A549 (cell line): ENCODE measurements around the gene PPME1. TPM values are rescaled to one million over a fixed set of nuclear protein-coding genes. Genes with fewer than 3 reads are reported as not detected.

Source experiments
- ATAC-seq, 2 experiments: fragments of 200-7000 bp in 1 of 2; fragments of >200 bp in 1 of 2; cut with Nextera tagmentation in 1 of 2; cut with Tn5 transposase in 1 of 2; 3 replicates each; pipeline versions ENCODE4 v1.8.0 to v1.9.1; 2018 to 2020; ENCODE audit warnings: mild to moderate bottlenecking in 1 of 2, moderate library complexity in 1 of 2
- CTCF ChIA-PET: fragments of 300-600 bp; sonication (Branson Sonifier 250); formaldehyde crosslinking; extraction: SDS; loops from one replicate; lab custom pipeline; 2021; ENCODE audit warnings: antibody characterized with exemption, inconsistent platforms; lab: Yijun Ruan, JAX
- POLR2A ChIA-PET: fragments of 350-600 bp; formaldehyde crosslinking; extraction: SDS; loops from one replicate; lab custom pipeline; 2021; ENCODE audit warnings: antibody characterized with exemption, inconsistent platforms; lab: Yijun Ruan, JAX
- DNase-seq, 2 experiments: peaks; one replicate each; pipeline versions ENCODE4 v3.0.0 to v3.0.0-alpha.2; 2011 to 2016; ENCODE audit warnings: low read depth in 1 of 2, low spot score in 1 of 2
- FAIRE-seq: peaks from 2 replicates; lab custom pipeline; 2011; peaks lifted over from hg19 to GRCh38; lab: Jason Lieb, UNC
- H3K27ac ChIP-seq, 2 experiments: fragments of >200 bp; sonication (Bioruptor Twin); formaldehyde crosslinking; 3 replicates each; pipeline ENCODE4 v1.5.1; 2016 to 2017
- H3K4me1 ChIP-seq: fragments of >200 bp; sonication (Bioruptor Twin); formaldehyde crosslinking; 3 replicates; pipeline ENCODE4 v1.6.1; 2016
- H3K4me2 ChIP-seq: fragments of >200 bp; sonication (Bioruptor Twin); formaldehyde crosslinking; 3 replicates; pipeline ENCODE4 v1.6.1; 2016
- H3K4me3 ChIP-seq: fragments of >200 bp; sonication (Bioruptor Twin); formaldehyde crosslinking; 3 replicates; pipeline ENCODE4 v1.5.1; 2016
- H3K9me3 ChIP-seq: fragments of >200 bp; sonication (Bioruptor Twin); formaldehyde crosslinking; 3 replicates; pipeline ENCODE4 v1.6.1; 2016
- CEBPB ChIP-seq, 2 experiments: fragments of >200 bp in 1 of 2; sonication (Bioruptor Twin) in 1 of 2; formaldehyde crosslinking in 1 of 2; IDR thresholded peaks; 2 replicates each; pipeline ENCODE4 v1.6.1; 2012 to 2016
- CHD2 ChIP-seq: fragments of 150-350 bp; IDR thresholded peaks from 2 replicates; pipeline ENCODE4 v1.6.1; 2014; ENCODE audit warnings: low read length; ENCODE audit not compliant: partially characterized antibody
- HMGXB4 ChIP-seq: fragments of 250-450 bp; sonication (Bioruptor Pico); IDR thresholded peaks from 2 replicates; pipeline ENCODE4 v1.5.0; 2021; ENCODE audit warnings: mild to moderate bottlenecking, moderate library complexity, borderline replicate concordance
- JUNB ChIP-seq: fragments of >200 bp; sonication (Bioruptor Twin); formaldehyde crosslinking; IDR thresholded peaks from 2 replicates; pipeline ENCODE4 v1.6.1; 2016
- KDM5A ChIP-seq: fragments of 200-600 bp; sonication (generic); IDR thresholded peaks from 2 replicates; pipeline ENCODE4 v1.6.1; 2016; ENCODE audit warnings: antibody characterized with exemption, mild to moderate bottlenecking
- MAFK ChIP-seq: fragments of 450-650 bp; IDR thresholded peaks from 2 replicates; pipeline ENCODE4 v1.6.1; 2014; ENCODE audit not compliant: partially characterized antibody
- MAZ ChIP-seq: fragments of 150-350 bp; IDR thresholded peaks from 2 replicates; pipeline ENCODE4 v1.6.1; 2014; ENCODE audit warnings: antibody characterized with exemption, low read depth, low read length, borderline replicate concordance
- MYC ChIP-seq: IDR thresholded peaks from 2 replicates; pipeline ENCODE4 v1.6.1; 2012; ENCODE audit warnings: mild to moderate bottlenecking, inconsistent platforms, low read length, improper control_type of control experiment, borderline replicate concordance
- NFE2L2 ChIP-seq: fragments of 150-350 bp; conservative IDR thresholded peaks from 2 replicates; pipeline ENCODE4 v1.6.1; 2014; ENCODE audit warnings: low read length
- PBX3 ChIP-seq: IDR thresholded peaks from 2 replicates; pipeline ENCODE4 v1.6.1; 2012
- RNF2 ChIP-seq: fragments of 200-600 bp; sonication (generic); IDR thresholded peaks from 2 replicates; pipeline ENCODE4 v1.6.1; 2016; ENCODE audit warnings: low read depth, mild to moderate bottlenecking, antibody characterized with exemption, moderate library complexity, borderline replicate concordance
- SREBF2 ChIP-seq: fragments of 450-650 bp; IDR thresholded peaks from 2 replicates; pipeline ENCODE4 v1.6.1; 2014; ENCODE audit warnings: mild to moderate bottlenecking, moderate library complexity
- ZFP36 ChIP-seq: fragments of 450-650 bp; IDR thresholded peaks from 2 replicates; pipeline ENCODE4 v1.6.1; 2014; ENCODE audit warnings: borderline replicate concordance; ENCODE audit not compliant: partially characterized antibody
- ZNF302 ChIP-seq: fragments of 250-450 bp; sonication (Bioruptor Pico); IDR thresholded peaks from 2 replicates; pipeline ENCODE4 v1.9.0; 2021; ENCODE audit warnings: inconsistent platforms, mild to moderate bottlenecking, moderate library complexity
- WGBS: methylation state at CpG from one replicate; pipeline ENCODE4 v1.1.6; 2017; ENCODE audit errors: missing lambda C conversion rate; 5-methylcytosine and 5-hydroxymethylcytosine counted together
- polyA plus RNA-seq, 4 experiments: library from polyadenylated mRNA; depleted of rRNA in 3 of 4; stranded (reverse); fragments of >200 nt; fragmentation: RNase III in 1 of 4; extraction: RNeasy Plus Mini Kit Qiagen cat#74134 plus additional on column Dnase treatment in 1 of 4; gene quantifications; 2 replicates in 3 of 4; 3 replicates in 1 of 4; pipeline ENCODE4 v1.2.3, GENCODE V29; 2011 to 2017
- TF ChIP-seq, protein P1 (sequence below): IDR thresholded peaks from 2 replicates; pipeline ENCODE4 v1.6.1; 2012; ENCODE audit warnings: low read depth, borderline replicate concordance

Gene PPME1
- polyA plus RNA-seq, 2 of the 4 experiments (the other 2 are of a cell fraction) = 82.6 to 89.8 TPM

DNA sequence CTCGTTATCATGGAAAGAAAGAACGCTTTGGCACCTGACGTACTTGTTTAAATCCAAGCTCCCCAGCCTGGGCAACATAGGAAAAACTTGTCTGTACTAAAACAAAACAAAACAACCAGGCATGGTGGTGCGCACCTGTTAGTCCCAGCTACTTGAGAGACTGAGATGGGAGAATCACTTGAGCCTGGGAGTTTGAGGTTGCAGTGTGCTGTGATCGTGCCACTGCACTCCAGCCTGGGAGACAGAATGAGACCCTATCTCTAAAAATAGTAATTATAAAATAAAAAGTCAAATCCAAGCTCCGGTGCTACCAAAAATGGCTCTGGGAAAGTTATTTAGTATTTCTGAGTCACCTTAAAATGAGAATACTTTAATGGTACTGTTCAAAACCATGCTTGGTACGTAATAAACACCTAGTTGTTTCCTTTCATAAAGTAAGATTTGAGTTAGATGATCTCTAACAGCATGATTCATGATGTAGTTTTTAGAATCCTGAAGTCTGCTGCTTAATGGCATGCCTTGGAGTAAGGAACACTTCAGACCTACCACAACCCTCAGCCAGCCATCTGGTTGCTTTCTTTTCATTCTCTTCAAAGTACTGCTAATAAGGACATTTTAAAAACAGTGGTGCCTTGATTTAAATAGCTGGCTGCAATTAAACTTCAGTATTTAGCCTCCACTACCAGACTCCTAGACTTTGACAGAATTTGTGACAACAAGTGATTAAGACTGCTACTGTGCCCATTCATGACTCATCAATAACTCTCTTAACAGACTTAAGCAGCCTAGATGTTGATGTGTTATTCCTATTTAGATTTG, 8.4 kb downstream of the PPME1 start (continued):
- no peak for TF ChIP-seq PBX3
- peak; percentile 51 for TF ChIP-seq MAFK
- peak; percentile 47; the same call in 1 of the 2 replicates for TF ChIP-seq NFE2L2
- no peak for TF ChIP-seq RNF2
- no peak for TF ChIP-seq ZFP36
- TF ChIP-seq CEBPB (IDR thresholded peaks at IDR 0.05) = no peak
- TF ChIP-seq MAZ = no peak
- TF ChIP-seq HMGXB4 (CRISPR knock-in tag) = no peak
- TF ChIP-seq JUNB = no peak
- no peak for TF ChIP-seq MYC

DNA sequence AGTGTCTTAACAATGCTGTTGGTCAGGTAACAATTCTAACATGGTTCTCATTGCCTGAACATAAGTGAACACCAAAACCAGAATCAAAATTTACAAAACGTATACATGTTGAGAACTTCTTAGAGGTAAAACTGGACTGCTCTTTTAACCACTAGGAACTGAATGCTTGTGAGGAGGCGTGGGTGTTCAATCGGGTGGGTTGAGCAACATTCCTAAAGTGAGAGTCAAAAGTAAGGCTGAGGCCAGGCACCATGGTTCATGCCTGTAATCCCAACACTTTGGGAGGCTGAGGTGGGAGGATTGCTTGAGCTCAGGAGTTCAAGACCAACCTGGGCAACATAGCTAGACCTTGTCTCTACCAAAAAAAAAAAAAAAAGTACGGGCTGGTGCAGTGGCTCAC, 11.5 kb downstream of the PPME1 start:
- WGBS = 94% methylated on average over 4 of the region's 4 CpGs
- POLR2A ChIA-PET = no interaction called here
- no peak overlapping the region for H3K27ac ChIP-seq
- TF ChIP-seq CHD2 = no peak
- no peak for DNase-seq
- no peak for ATAC-seq
- H3K4me2 ChIP-seq = no peak overlapping the region
- H3K4me3 ChIP-seq = no peak overlapping the region
- CTCF ChIA-PET = no interaction called here
- FAIRE-seq = no peak
- H3K4me1 ChIP-seq = peaks cover 23% of the 10 kb centered on the region
- no peaks in the 10 kb centered on the region for H3K9me3 ChIP-seq

DNA sequence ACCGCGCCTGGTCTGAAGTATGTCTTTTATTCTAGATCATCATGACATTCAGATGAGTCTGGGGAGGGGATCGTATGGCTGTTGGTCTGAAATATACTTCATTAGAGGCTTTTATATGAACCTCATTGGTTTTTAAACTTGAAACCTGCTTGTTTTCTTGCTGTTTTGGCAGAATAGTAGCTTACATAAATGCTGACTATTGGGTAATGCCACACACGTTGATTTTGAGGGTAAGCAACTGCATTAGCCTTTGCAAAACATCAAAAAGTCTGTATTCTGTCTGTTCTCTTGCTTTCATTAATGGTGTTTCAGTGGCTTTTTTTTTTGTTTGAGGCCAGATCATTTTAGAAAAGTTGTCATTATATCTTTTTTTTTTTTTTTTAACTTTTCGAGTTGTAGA, 14.2 kb downstream of the PPME1 start:
- 77% methylated on average over 5 of the region's 5 CpGs for WGBS
- peak overlapping the region; percentile 23; the same call in 1 of the 3 replicates for H3K4me2 ChIP-seq
- CTCF ChIA-PET = interaction anchor here (0.6 to 1.3 kb wide), 2 partner anchors 70 to 1916 kb away, joined by 3 read pairs; no protein-coding TSS in a partner anchor
- H3K9me3 ChIP-seq = no peaks in the 10 kb centered on the region
- POLR2A ChIA-PET = interaction anchor here (0.8 to 1.3 kb wide), 2 partner anchors 14 kb away, joined by 3 read pairs; partner anchors contain the start of genes C2CD3 and PPME1
- DNase-seq (no peak), ATAC-seq (no peak), FAIRE-seq (no peak)
- TF ChIP-seq SREBF2 (no peak), MAFK (peak; percentile 58)
- peaks cover 13% of the 10 kb centered on the region; the same call in 2 of the 3 replicates for H3K4me1 ChIP-seq
- H3K4me3 ChIP-seq = no peak overlapping the region
- H3K27ac ChIP-seq = no peak overlapping the region

DNA sequence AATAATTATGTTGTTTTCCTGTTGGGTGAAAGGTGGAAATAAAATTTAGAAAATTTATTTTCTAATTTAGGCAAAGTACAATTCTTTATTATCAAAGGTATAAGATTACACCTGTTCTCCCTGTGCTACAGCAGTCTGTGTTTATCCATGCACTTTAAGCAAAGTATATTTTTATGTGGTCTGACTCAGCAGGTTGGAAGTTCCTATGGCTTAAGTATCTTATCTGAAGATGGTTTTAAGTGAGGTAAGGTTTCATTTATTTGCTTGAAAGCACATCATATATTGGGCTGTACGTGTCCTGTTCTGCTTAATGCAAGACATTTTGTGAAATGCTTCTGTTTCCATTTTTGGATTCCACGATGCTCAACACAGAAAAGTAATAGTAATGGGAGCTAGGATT, 14.6 kb downstream of the PPME1 start:
- FAIRE-seq = no peak
- TF ChIP-seq ZNF302 (no peak), KDM5A (no peak)
- TF ChIP-seq, protein P1, sequence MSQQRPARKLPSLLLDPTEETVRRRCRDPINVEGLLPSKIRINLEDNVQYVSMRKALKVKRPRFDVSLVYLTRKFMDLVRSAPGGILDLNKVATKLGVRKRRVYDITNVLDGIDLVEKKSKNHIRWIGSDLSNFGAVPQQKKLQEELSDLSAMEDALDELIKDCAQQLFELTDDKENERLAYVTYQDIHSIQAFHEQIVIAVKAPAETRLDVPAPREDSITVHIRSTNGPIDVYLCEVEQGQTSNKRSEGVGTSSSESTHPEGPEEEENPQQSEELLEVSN = no peak
- H3K4me1 ChIP-seq = peaks cover 13% of the 10 kb centered on the region; the same call in 2 of the 3 replicates
- no peak for ATAC-seq
- no peaks in the 10 kb centered on the region for H3K9me3 ChIP-seq
- peak overlapping the region; percentile 23; the same call in 1 of the 3 replicates for H3K4me2 ChIP-seq
- H3K27ac ChIP-seq = no peak overlapping the region
- no peak overlapping the region for H3K4me3 ChIP-seq
- DNase-seq = no peak
- ChIA-PET CTCF (interaction anchor here (0.6 to 1.3 kb wide), 3 partner anchors 9 to 1915 kb away, joined by 3 read pairs; no protein-coding TSS in a partner anchor), POLR2A (interaction anchor here (0.8 kb wide), 1 partner anchor 15 kb away, joined by 3 read pairs; the partner anchor contains the start of genes C2CD3 and PPME1)
- WGBS = 86% methylated on average over 2 of the region's 2 CpGs
